K562 (cell line): Measurements from ENCODE around the gene CRHR1. TPM values are rescaled to one million over a fixed set of nuclear protein-coding genes. Genes with fewer than 3 reads are reported as not detected.

Source experiments
- ATAC-seq: fragments of 200-7000 bp; cut with Tn5 transposase; 3 replicates; pipeline ENCODE4 v1.9.1; 2020; ENCODE audit warnings: moderate library complexity
- BruUV-seq: library from RNA; stranded (reverse); fragments of 400-500 nt; replicated peaks from 2 replicates; lab custom pipeline; 2021; lab: Mats Ljungman, UMichigan
- CTCF ChIA-PET: fragments of 300-600 bp; formaldehyde crosslinking; extraction: SDS; loops from one replicate; lab custom pipeline; 2021; ENCODE audit warnings: low intra/inter-chr PET ratio; lab: Yijun Ruan, JAX
- POLR2A ChIA-PET: fragments of 300-600, 350-650 bp; sonication (Branson Sonifier 250); formaldehyde crosslinking; extraction: SDS; loops from one replicate; lab custom pipeline; 2021; ENCODE audit warnings: antibody characterized with exemption, inconsistent platforms; lab: Yijun Ruan, JAX
- DNase-seq, 4 experiments: peaks; one replicate each; pipeline versions ENCODE4 v3.0.0 to v3.0.0-alpha.2; 2011 to 2018; ENCODE audit warnings: low spot score in 3 of 4, mixed read lengths in 3 of 4; ENCODE audit errors: extremely low read depth in 1 of 4
- FAIRE-seq: peaks from 2 replicates; lab custom pipeline; 2011; peaks lifted over from hg19 to GRCh38; lab: Jason Lieb, UNC
- H2AFZ ChIP-seq: 2 replicates; pipeline ENCODE4 v1.6.0; 2011; ENCODE audit warnings: low read depth, low read length, control low read depth, inconsistent platforms
- H3K27ac ChIP-seq: fragments of 200-600 bp; 3 replicates; pipeline ENCODE4 v1.8.0; 2011; ENCODE audit warnings: low read depth, mild to moderate bottlenecking, control low read depth, inconsistent platforms, low read length, moderate library complexity, mixed read lengths; ENCODE audit errors: extremely low read depth
- H3K27me3 ChIP-seq, 2 experiments: fragments of 300-600 bp in 1 of 2; 2 replicates in 1 of 2; 3 replicates in 1 of 2; pipeline versions ENCODE4 v1.6.0 to v1.8.0; 2011; ENCODE audit warnings: inconsistent platforms in 2 of 2, low read length in 2 of 2, mild to moderate bottlenecking in 1 of 2, mixed read lengths in 1 of 2, moderate library complexity in 1 of 2; ENCODE audit not compliant: control insufficient read depth in 2 of 2, insufficient read depth in 2 of 2
- H3K36me3 ChIP-seq: fragments of 300-600 bp; 3 replicates; pipeline ENCODE4 v1.8.0; 2011; ENCODE audit warnings: mild to moderate bottlenecking, low read length, inconsistent platforms; ENCODE audit not compliant: control insufficient read depth, insufficient read depth
- H3K4me1 ChIP-seq, 2 experiments: fragments of 200-600 bp in 1 of 2; replicated peaks in 1 of 2; 2 replicates in 1 of 2; 3 replicates in 1 of 2; pipeline versions ENCODE4 v1.5.1 to v1.8.0; 2011; ENCODE audit warnings: inconsistent platforms in 2 of 2, low read length in 2 of 2, mild to moderate bottlenecking in 1 of 2, mixed read lengths in 1 of 2, moderate library complexity in 1 of 2; ENCODE audit not compliant: control insufficient read depth in 2 of 2, insufficient read depth in 2 of 2
- H3K4me2 ChIP-seq: 2 replicates; pipeline ENCODE4 v1.6.1; 2011; ENCODE audit warnings: low read length, control low read depth, inconsistent platforms, mixed read lengths; ENCODE audit not compliant: insufficient read depth
- H3K4me3 ChIP-seq: fragments of 200-600 bp; sonication (generic), shearing (Covaris generic); 2 replicates; pipeline ENCODE4 v1.5.1; 2016; ENCODE audit warnings: control low read depth, inconsistent platforms
- H3K79me2 ChIP-seq: fragments of 200-600 bp; 3 replicates; pipeline ENCODE4 v1.8.0; 2011; ENCODE audit warnings: low read length, inconsistent platforms; ENCODE audit not compliant: control insufficient read depth, insufficient read depth
- H3K9ac ChIP-seq, 2 experiments: 2 replicates each; pipeline versions ENCODE4 v1.6.0 to v1.6.1; 2011; ENCODE audit warnings: low read depth in 2 of 2, low read length in 2 of 2, control low read depth in 1 of 2, inconsistent platforms in 1 of 2, mild to moderate bottlenecking in 1 of 2, mixed read lengths in 1 of 2; ENCODE audit not compliant: insufficient read depth in 1 of 2
- H3K9me1 ChIP-seq: one replicate; pipeline ENCODE4 v1.6.0; 2011; ENCODE audit warnings: inconsistent platforms, mild to moderate bottlenecking, low read length, moderate library complexity; ENCODE audit not compliant: control insufficient read depth, insufficient read depth
- H3K9me3 ChIP-seq: replicated peaks from 2 replicates; pipeline ENCODE4 v1.5.1; 2011; ENCODE audit warnings: low read depth, low read length, inconsistent platforms; ENCODE audit not compliant: control insufficient read depth, insufficient read depth
- H4K20me1 ChIP-seq: replicated peaks from 2 replicates; pipeline ENCODE4 v1.6.1; 2011; ENCODE audit warnings: low read length, inconsistent platforms, mixed read lengths; ENCODE audit not compliant: control insufficient read depth, insufficient read depth
- BMI1 ChIP-seq: fragments of 150-350 bp; IDR thresholded peaks from 2 replicates; pipeline ENCODE4 v1.6.1; 2014; ENCODE audit warnings: low read length
- CBFA2T2 ChIP-seq: fragments of 450-650 bp; conservative IDR thresholded peaks from 2 replicates; pipeline ENCODE4 v1.6.1; 2017; ENCODE audit warnings: mild to moderate bottlenecking
- NRF1 ChIP-seq, 2 experiments: fragments of 450-650 bp; IDR thresholded peaks in 1 of 2; conservative IDR thresholded peaks in 1 of 2; 2 replicates each; pipeline ENCODE4 v1.6.1; 2014; ENCODE audit warnings: mild to moderate bottlenecking in 2 of 2
- RUNX1 ChIP-seq: sonication (generic); IDR thresholded peaks from 2 replicates; pipeline ENCODE4 v1.6.1; 2016; ENCODE audit warnings: antibody characterized with exemption, low read depth
- TFAM ChIP-seq: fragments of 250-450 bp; sonication (Bioruptor Pico); conservative IDR thresholded peaks from 2 replicates; pipeline ENCODE4 v1.5.0; 2021; ENCODE audit warnings: mild to moderate bottlenecking, moderate library complexity
- ZNF212 ChIP-seq: fragments of 450-650 bp; formaldehyde crosslinking; IDR thresholded peaks from 2 replicates; pipeline ENCODE4 v1.4.0; 2020; ENCODE audit warnings: mild to moderate bottlenecking
- ZNF23 ChIP-seq: fragments of 250-450 bp; sonication (Bioruptor Pico); IDR thresholded peaks from 2 replicates; pipeline ENCODE4 v1.4.0; 2020; ENCODE audit warnings: mild to moderate bottlenecking
- ZNF354B ChIP-seq: fragments of 250-450 bp; sonication (Bioruptor Pico); IDR thresholded peaks from 2 replicates; pipeline ENCODE4 v1.4.0; 2020
- ZNF561 ChIP-seq: fragments of 450-650 bp; formaldehyde crosslinking; conservative IDR thresholded peaks from 2 replicates; pipeline ENCODE4 v1.4.0; 2020; ENCODE audit warnings: mild to moderate bottlenecking, moderate library complexity
- ZSCAN32 ChIP-seq: fragments of 450-650 bp; formaldehyde crosslinking; IDR thresholded peaks from 2 replicates; pipeline ENCODE4 v1.4.0; 2020; ENCODE audit warnings: mild to moderate bottlenecking, moderate library complexity
- WGBS: fragments of 100-300 bp; shearing (Covaris generic); methylation state at CpG from one replicate; pipeline ENCODE4 v1.1.6; 2016; ENCODE audit warnings: low coverage, mixed read lengths; ENCODE audit not compliant: insufficient coverage; ENCODE audit errors: missing lambda C conversion rate; 5-methylcytosine and 5-hydroxymethylcytosine counted together
- in situ Hi-C: fragments of 300-500 bp; cut with MboI; formaldehyde crosslinking; loops from 4 replicates; pipeline ENCODE4 v1.15.0; 2018; ENCODE audit warnings: inconsistent platforms, mixed read lengths
- intact Hi-C: fragments of 100-400 bp; cut with micrococcal nuclease; formaldehyde crosslinking; loops from 2 replicates; pipeline ENCODE4 v1.14.2; 2022
- polyA plus RNA-seq, 8 experiments: library from polyadenylated mRNA; depleted of rRNA in 4 of 8; stranded (reverse) in 5 of 8; unstranded in 3 of 8; fragments of >200 nt; fragmentation: Nextera tagmentation in 2 of 8; fragmentation: Illumina TruSeq in 1 of 8; extraction: Ambion mirVana in 2 of 8; extraction: Trizol in 1 of 8; gene quantifications; 2 replicates each; pipeline versions ENCODE4 v1.2.1 to v1.2.3, GENCODE V29; 2011 to 2014; ENCODE audit warnings: inconsistent platforms in 1 of 8, missing spikeins in 1 of 8
- total RNA-seq, 7 experiments: library from RNA; depleted of rRNA in 6 of 7; stranded (reverse); fragments of >200 nt in 6 of 7; fragmentation: Illumina TruSeq in 2 of 7; extraction: Trizol in 2 of 7; gene quantifications; 2 replicates each; pipeline versions ENCODE4 v1.2.1 to v1.2.3, GENCODE V29; 2011 to 2021; ENCODE audit warnings: low replicate concordance in 1 of 7
- TF ChIP-seq, protein P1 (sequence below), 2 experiments: fragments of 250-450 bp in 1 of 2; fragments of 450-650 bp in 1 of 2; sonication (Bioruptor Pico) in 1 of 2; IDR thresholded peaks; 2 replicates each; pipeline versions ENCODE4 v1.6.1 to v1.8.0; 2016 to 2021; ENCODE audit warnings: mild to moderate bottlenecking in 2 of 2, moderate library complexity in 2 of 2, missing compliant biosample characterization in 1 of 2, missing genetic modification characterization in 1 of 2
- TF ChIP-seq, protein P2 (sequence below): fragments of 450-650 bp; formaldehyde crosslinking; IDR thresholded peaks from 2 replicates; pipeline ENCODE4 v1.4.0; 2022; ENCODE audit warnings: missing genetic modification characterization

The CRHR1 gene
- total and polyA plus RNA-seq, 9 of the 15 experiments (the other 6 are each of a cell fraction or from before 2014, with no cell fraction given), result 0.05 TPM; not detected in 8

DNA sequence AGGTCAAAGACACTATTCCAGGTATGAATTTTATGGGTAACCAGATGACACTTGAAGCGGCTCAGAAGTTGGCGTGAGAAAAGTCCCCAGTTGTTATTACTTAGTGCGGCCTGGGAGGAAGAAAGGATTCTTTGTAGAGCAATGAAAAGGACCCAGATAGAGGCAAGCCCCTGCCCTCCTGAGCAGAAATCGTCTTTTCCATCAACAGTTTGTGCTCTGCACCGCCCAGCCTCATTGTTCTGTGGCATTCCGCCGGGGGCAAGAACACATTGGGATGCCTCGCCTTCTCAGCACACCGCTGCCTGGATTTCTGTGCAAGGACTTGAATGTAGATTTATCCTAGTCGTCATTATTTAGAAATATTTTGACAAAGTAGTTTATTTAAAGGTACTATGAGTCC lies 32.7 kb upstream of the CRHR1 start:
- in situ Hi-C loops, result no loop called here

More for the DNA sequence above, 32.7 kb upstream of the CRHR1 start:
- intact Hi-C loops, result no loop called here
- WGBS, result 1% methylated on average over 10 of the region's 10 CpGs
- Histone ChIP-seq H3K4me3 (no peak overlapping the region), H3K4me1 (no peaks in the 10 kb centered on the region), H3K9me3 (no peaks in the 10 kb centered on the region), H2AFZ (no peak overlapping the region), H3K27me3 (peaks cover 16 to 75% of the 10 kb centered on the region in 2 experiments; a peak in 3 of 5 replicates), H3K79me2 (no peaks in the 10 kb centered on the region), H3K27ac (no peak overlapping the region), H3K9me1 (peaks cover 3% of the 10 kb centered on the region), H3K36me3 (no peaks in the 10 kb centered on the region), H3K9ac (no peak overlapping the region), H3K4me2 (no peak overlapping the region), H4K20me1 (no peaks in the 10 kb centered on the region)
- FAIRE-seq (no peak), DNase-seq (no peak), ATAC-seq (no peak)
- POLR2A ChIA-PET, result no interaction called here
- TF ChIP-seq ZSCAN32 (no peak), ZNF354B (CRISPR knock-in tag) (no peak), CBFA2T2 (no peak), RUNX1 (no peak), NRF1 (conservative IDR thresholded peaks at IDR 0.05 in 1 of 2, IDR thresholded peaks at IDR 0.05 in 1 of 2) (no peak), TFAM (CRISPR knock-in tag) (no peak), BMI1 (no peak), ZNF23 (CRISPR knock-in tag) (no peak), ZNF212 (no peak), ZNF561 (CRISPR knock-in tag) (no peak)
- TF ChIP-seq, protein P1, sequence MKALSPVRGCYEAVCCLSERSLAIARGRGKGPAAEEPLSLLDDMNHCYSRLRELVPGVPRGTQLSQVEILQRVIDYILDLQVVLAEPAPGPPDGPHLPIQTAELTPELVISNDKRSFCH (CRISPR knock-in tag; IDR thresholded peaks at IDR 0.05), result no peak
- TF ChIP-seq, protein P1 (tag; IDR thresholded peaks at IDR 0.05), result no peak
- TF ChIP-seq, protein P2, sequence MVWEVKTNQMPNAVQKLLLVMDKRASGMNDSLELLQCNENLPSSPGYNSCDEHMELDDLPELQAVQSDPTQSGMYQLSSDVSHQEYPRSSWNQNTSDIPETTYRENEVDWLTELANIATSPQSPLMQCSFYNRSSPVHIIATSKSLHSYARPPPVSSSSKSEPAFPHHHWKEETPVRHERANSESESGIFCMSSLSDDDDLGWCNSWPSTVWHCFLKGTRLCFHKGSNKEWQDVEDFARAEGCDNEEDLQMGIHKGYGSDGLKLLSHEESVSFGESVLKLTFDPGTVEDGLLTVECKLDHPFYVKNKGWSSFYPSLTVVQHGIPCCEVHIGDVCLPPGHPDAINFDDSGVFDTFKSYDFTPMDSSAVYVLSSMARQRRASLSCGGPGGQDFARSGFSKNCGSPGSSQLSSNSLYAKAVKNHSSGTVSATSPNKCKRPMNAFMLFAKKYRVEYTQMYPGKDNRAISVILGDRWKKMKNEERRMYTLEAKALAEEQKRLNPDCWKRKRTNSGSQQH (CRISPR knock-in tag), result no peak
- no TSS peak for BruUV-seq
- CTCF ChIA-PET, result no interaction called here
